Progenitor cell of endocrine pancreas (in vitro differentiated cells): Measurements from ENCODE around the gene BCL2L11. TPM values are rescaled to one million over a fixed set of nuclear protein-coding genes. Genes with fewer than 3 reads are reported as not detected.

ENCODE experiments used
- DNase-seq: peaks from one replicate; pipeline ENCODE4 v3.0.0; 2021; ENCODE audit warnings: low spot score; ENCODE audit not compliant: unreplicated experiment
- H3K27ac Mint-ChIP-seq: 2 replicates; pipeline ENCODE4 v1.8.0; 2021; ENCODE audit warnings: mild to moderate bottlenecking, moderate library complexity, mixed read lengths
- H3K27me3 Mint-ChIP-seq: 2 replicates; pipeline ENCODE4 v1.8.0; 2021; ENCODE audit warnings: mixed read lengths
- H3K36me3 Mint-ChIP-seq: 2 replicates; pipeline ENCODE4 v1.8.0; 2022; ENCODE audit warnings: mixed read lengths; ENCODE audit not compliant: insufficient read depth
- H3K4me1 Mint-ChIP-seq: 2 replicates; pipeline ENCODE4 v1.8.0; 2021; ENCODE audit warnings: low read depth, mixed read lengths
- H3K4me3 Mint-ChIP-seq: 2 replicates; pipeline ENCODE4 v1.8.0; 2021; ENCODE audit warnings: low read depth, mild to moderate bottlenecking, moderate library complexity, mixed read lengths
- H3K9me3 Mint-ChIP-seq: 2 replicates; pipeline ENCODE4 v1.8.0; 2021; ENCODE audit warnings: low read depth, mixed read lengths
- CTCF ChIP-seq: fragments of 200-600 bp; sonication (generic); IDR thresholded peaks from one replicate; pipeline ENCODE4 v1.5.0; 2021; ENCODE audit warnings: antibody characterized with exemption, mild to moderate bottlenecking; ENCODE audit not compliant: unreplicated experiment
- total RNA-seq: library from RNA; stranded (reverse); gene quantifications from 2 replicates; pipeline ENCODE4 v1.2.1, GENCODE V29; 2021

BCL2L11 gene
- total RNA-seq, 1 donor from 2014 or later: 27.7 TPM

- no peak for DNase-seq
- peaks cover 13% of the 10 kb centered on the region for H3K27me3 Mint-ChIP-seq
- no peaks in the 10 kb centered on the region for H3K36me3 Mint-ChIP-seq
- H3K4me3 Mint-ChIP-seq: no peak overlapping the region
- H3K4me1 Mint-ChIP-seq: peaks cover 9% of the 10 kb centered on the region
- H3K27ac Mint-ChIP-seq: peak overlapping the region; percentile 38
- H3K9me3 Mint-ChIP-seq: no peaks in the 10 kb centered on the region
- no peak for TF ChIP-seq CTCF
Observed at GRCh38 chr2:111176867-111177266, 56.2 kb downstream of the BCL2L11 start.

- H3K4me3 Mint-ChIP-seq: no peak overlapping the region
- no peaks in the 10 kb centered on the region for H3K9me3 Mint-ChIP-seq
- no peak overlapping the region for H3K27ac Mint-ChIP-seq
- TF ChIP-seq CTCF: no peak
- no peaks in the 10 kb centered on the region for H3K36me3 Mint-ChIP-seq
- H3K4me1 Mint-ChIP-seq: peaks cover 8% of the 10 kb centered on the region
- no peak for DNase-seq
- peaks cover 13% of the 10 kb centered on the region for H3K27me3 Mint-ChIP-seq
Observed at GRCh38 chr2:111178296-111178695, 57.6 kb downstream of the BCL2L11 start.

- DNase-seq: no peak
- no peak for TF ChIP-seq CTCF
- Mint-ChIP-seq H3K36me3 (no peaks in the 10 kb centered on the region), H3K4me1 (peaks cover 8% of the 10 kb centered on the region), H3K4me3 (no peak overlapping the region), H3K27ac (no peak overlapping the region), H3K9me3 (no peaks in the 10 kb centered on the region), H3K27me3 (peaks cover 13% of the 10 kb centered on the region)
Observed at GRCh38 chr2:111178730-111179405, 58.2 kb downstream of the BCL2L11 start.

- H3K4me3 Mint-ChIP-seq: no peak overlapping the region
- H3K4me1 Mint-ChIP-seq: peaks cover 19% of the 10 kb centered on the region
Observed at GRCh38 chr2:111182121-111182520, 61.4 kb downstream of the BCL2L11 start.

GRCh38 chr2:111182740-111183139 lies 62.0 kb downstream of the BCL2L11 start:
- Mint-ChIP-seq H3K9me3 (no peaks in the 10 kb centered on the region), H3K27me3 (peaks cover 29% of the 10 kb centered on the region), H3K4me3 (no peak overlapping the region), H3K4me1 (peaks cover 19% of the 10 kb centered on the region), H3K36me3 (no peaks in the 10 kb centered on the region), H3K27ac (no peak overlapping the region)
- no peak for TF ChIP-seq CTCF
- DNase-seq: no peak

More at GRCh38 chr2:111182121-111182520, 61.4 kb downstream of the BCL2L11 start:
- no peak overlapping the region for H3K27ac Mint-ChIP-seq
- H3K9me3 Mint-ChIP-seq: no peaks in the 10 kb centered on the region
- H3K27me3 Mint-ChIP-seq: peaks cover 26% of the 10 kb centered on the region
- H3K36me3 Mint-ChIP-seq: no peaks in the 10 kb centered on the region
- no peak for TF ChIP-seq CTCF
- DNase-seq: no peak
